Uterus (tissue), 2 donors: ENCODE data around the gene ALPG.
"Not testable (repeated sequence)": the region's sequence is repeated elsewhere in the genome, so short reads cannot be mapped to it uniquely, and the experiment has no call there.

Source experiments
- POLR2A ChIP-seq, 2 donors: fragments of 450-650 bp; IDR thresholded peaks; one replicate each; pipeline ENCODE4 v1.6.1; 2016; ENCODE audit warnings: antibody characterized with exemption in 2 of 2, mild to moderate bottlenecking in 1 of 2, moderate library complexity in 1 of 2
- TF ChIP-seq, protein P1 (sequence below), 4 experiments: fragments of 200-600 bp in 2 of 4; fragments of 450-650 bp in 2 of 4; sonication (generic) in 2 of 4; IDR thresholded peaks; one replicate each; pipeline ENCODE4 v1.5.1; 2016 to 2019; ENCODE audit warnings: antibody characterized with exemption in 4 of 4, mild to moderate bottlenecking in 2 of 4, moderate library complexity in 1 of 4

DNA sequence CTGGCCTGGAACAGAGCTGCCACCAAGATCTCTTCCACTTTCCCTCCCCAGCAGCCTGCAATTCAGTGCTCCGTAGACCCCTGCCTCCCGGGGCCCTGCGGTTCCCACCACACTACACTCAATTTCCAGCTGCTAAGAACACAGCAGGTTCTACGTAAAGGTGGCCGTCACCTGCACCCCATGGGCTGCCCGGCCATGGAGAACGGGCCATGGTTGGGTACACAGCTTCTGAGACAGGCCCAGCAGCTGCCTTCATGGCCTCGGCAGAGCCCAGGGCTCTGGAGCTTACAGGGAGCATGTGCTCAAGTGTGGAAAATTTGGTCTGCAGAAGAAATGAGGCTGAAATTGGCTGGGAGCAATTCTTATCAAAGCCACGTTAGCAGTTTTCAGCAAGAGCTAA is 27.0 kb downstream of the ALPG start:
- TF ChIP-seq, protein P1, sequence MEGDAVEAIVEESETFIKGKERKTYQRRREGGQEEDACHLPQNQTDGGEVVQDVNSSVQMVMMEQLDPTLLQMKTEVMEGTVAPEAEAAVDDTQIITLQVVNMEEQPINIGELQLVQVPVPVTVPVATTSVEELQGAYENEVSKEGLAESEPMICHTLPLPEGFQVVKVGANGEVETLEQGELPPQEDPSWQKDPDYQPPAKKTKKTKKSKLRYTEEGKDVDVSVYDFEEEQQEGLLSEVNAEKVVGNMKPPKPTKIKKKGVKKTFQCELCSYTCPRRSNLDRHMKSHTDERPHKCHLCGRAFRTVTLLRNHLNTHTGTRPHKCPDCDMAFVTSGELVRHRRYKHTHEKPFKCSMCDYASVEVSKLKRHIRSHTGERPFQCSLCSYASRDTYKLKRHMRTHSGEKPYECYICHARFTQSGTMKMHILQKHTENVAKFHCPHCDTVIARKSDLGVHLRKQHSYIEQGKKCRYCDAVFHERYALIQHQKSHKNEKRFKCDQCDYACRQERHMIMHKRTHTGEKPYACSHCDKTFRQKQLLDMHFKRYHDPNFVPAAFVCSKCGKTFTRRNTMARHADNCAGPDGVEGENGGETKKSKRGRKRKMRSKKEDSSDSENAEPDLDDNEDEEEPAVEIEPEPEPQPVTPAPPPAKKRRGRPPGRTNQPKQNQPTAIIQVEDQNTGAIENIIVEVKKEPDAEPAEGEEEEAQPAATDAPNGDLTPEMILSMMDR (IDR thresholded peaks at IDR 0.05), result not testable (repeated sequence)
- not testable (repeated sequence) for TF ChIP-seq POLR2A (IDR thresholded peaks at IDR 0.05)
